GM13977 (cell line): Measurements from ENCODE around the gene TCEAL2.
A peak's percentile ranks its signal among the peaks of the same experiment; 100 is the strongest.
"Not testable (repeated sequence)": the region's sequence is repeated elsewhere in the genome, so short reads cannot be mapped to it uniquely, and the experiment has no call there.

ENCODE experiments used
- DNase-seq: peaks from one replicate; pipeline ENCODE4 v3.0.0; 2012; ENCODE audit warnings: low spot score
- in situ Hi-C: fragments of 300-500 bp; cut with MboI; formaldehyde crosslinking; loops from one replicate; pipeline ENCODE4 v1.12.0; 2022; ENCODE audit warnings: low sequenced_read_pairs, low pct_unique_long_range_greater_than_20kb, mixed read lengths, inconsistent platforms; ENCODE audit not compliant: unreplicated experiment
- TF ChIP-seq, protein P1 (sequence below): IDR thresholded peaks from 2 replicates; pipeline ENCODE4 v1.5.1; 2012; ENCODE audit warnings: mild to moderate bottlenecking, control low read depth; ENCODE audit not compliant: insufficient read depth; ENCODE audit errors: extremely low read depth, missing control alignments

The TCEAL2 gene

DNA sequence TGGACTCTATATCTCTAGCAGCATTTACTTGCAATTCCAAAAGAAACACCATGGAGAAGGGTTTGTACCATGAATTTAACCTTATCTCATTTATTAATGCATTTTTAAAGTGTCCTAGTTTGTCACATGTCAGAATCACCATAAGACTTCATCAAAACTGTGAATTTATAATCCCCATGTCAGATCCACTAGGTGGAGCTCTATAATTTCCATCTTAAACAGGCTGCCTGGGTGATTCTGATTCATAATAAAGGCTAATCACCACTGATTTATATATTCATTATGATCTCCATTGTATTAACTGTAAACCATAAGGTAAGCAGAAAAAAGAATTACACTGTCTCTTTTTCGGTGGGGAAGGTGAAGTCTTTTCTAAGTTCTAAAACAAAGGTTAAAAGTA, 4.0 kb downstream of the TCEAL2 start:
- DNase-seq = peak; percentile 32
- in situ Hi-C loops = no loop called here
- TF ChIP-seq, protein P1, sequence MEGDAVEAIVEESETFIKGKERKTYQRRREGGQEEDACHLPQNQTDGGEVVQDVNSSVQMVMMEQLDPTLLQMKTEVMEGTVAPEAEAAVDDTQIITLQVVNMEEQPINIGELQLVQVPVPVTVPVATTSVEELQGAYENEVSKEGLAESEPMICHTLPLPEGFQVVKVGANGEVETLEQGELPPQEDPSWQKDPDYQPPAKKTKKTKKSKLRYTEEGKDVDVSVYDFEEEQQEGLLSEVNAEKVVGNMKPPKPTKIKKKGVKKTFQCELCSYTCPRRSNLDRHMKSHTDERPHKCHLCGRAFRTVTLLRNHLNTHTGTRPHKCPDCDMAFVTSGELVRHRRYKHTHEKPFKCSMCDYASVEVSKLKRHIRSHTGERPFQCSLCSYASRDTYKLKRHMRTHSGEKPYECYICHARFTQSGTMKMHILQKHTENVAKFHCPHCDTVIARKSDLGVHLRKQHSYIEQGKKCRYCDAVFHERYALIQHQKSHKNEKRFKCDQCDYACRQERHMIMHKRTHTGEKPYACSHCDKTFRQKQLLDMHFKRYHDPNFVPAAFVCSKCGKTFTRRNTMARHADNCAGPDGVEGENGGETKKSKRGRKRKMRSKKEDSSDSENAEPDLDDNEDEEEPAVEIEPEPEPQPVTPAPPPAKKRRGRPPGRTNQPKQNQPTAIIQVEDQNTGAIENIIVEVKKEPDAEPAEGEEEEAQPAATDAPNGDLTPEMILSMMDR = peak; percentile 39

GRCh38 chrX:102138064-102138463, 12.6 kb downstream of the TCEAL2 start:
- DNase-seq = no peak
- TF ChIP-seq, protein P1 = no peak
- in situ Hi-C loops = no loop called here

DNA sequence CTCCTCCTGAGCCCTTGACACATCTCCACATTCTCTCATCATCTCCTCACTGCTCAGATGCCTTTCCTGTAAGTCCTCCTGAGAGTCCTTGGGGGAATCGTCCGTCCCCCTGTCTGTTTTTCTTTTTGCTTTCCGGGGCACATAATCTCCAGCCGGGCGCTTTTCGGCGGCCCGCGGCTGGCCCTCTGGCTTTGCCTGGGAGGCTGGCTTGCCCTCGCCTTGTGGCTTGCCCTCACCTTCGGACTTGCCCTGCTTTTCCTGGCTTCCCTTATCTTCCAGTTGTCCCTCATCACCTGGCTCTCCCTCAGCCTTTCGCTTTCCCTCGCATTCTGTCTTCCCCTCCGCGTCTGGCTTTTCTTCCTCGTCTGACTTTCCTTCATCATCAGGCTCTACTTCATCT, 15.4 kb downstream of the TCEAL2 start:
- DNase-seq, in situ Hi-C loops: not testable (repeated sequence)

- in situ Hi-C loops, DNase-seq: not testable (repeated sequence)
Observed at GRCh38 chrX:102141631-102142030, 16.2 kb downstream of the TCEAL2 start.

DNA sequence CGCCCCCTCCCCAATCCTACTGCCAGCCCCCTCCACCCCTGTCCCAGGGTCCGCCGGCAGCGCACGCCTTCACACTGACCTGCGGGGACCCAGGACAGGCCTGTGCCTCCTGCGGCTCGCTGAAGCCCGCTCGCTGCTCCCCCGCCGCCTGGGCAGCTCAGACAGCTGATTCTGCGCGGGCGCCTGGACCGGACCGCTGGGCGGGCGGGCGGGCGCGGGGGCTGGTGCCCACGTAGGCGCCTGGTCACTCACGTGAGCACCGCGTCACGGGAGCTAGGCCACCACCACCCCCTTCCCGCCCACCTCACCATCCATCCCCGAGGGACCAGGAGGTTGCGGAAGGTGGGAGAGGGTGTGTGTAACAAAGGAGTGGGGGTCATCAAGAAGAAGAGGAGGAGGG, 16.8 kb downstream of the TCEAL2 start, which contains the start of gene TCEAL6:
Gene TCEAL6 (minus strand): TSS at position 208 of the 400 bp plus-strand sequence.
- DNase-seq, in situ Hi-C loops: not testable (repeated sequence)

DNA sequence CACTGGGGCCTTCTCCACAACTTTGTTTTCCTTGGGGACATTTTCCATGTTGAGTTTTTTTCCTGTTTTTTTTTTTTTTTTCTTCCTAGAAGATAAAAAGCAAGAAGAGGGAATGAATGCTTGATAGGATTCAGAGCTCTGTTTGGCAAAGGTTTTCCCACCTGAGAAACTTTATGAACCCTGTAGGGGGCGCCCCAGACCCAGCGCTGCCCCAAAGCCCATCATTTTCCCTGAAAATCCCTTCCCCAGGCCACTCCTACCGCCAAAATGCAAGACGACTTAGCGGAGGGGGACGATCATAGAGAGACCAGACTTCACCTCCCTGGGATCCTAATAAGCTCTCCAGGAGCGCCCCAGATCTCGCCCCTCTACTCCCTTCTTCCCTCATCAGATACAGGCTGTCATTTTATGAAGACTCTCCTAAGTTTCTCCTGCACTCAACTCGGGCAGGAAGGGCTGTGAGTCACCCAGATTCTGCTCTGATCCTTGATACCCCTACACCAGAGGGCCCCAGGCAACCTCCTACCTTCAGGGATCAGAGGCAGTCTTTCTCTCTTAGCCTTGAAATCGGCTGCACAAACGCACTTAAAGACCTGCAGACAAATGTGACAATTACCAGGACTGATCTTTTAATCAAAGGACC, 28.9 kb downstream of the TCEAL2 start:
- in situ Hi-C loops = no loop called here
- TF ChIP-seq, protein P1 = peak; percentile 17
- no peak for DNase-seq

DNA sequence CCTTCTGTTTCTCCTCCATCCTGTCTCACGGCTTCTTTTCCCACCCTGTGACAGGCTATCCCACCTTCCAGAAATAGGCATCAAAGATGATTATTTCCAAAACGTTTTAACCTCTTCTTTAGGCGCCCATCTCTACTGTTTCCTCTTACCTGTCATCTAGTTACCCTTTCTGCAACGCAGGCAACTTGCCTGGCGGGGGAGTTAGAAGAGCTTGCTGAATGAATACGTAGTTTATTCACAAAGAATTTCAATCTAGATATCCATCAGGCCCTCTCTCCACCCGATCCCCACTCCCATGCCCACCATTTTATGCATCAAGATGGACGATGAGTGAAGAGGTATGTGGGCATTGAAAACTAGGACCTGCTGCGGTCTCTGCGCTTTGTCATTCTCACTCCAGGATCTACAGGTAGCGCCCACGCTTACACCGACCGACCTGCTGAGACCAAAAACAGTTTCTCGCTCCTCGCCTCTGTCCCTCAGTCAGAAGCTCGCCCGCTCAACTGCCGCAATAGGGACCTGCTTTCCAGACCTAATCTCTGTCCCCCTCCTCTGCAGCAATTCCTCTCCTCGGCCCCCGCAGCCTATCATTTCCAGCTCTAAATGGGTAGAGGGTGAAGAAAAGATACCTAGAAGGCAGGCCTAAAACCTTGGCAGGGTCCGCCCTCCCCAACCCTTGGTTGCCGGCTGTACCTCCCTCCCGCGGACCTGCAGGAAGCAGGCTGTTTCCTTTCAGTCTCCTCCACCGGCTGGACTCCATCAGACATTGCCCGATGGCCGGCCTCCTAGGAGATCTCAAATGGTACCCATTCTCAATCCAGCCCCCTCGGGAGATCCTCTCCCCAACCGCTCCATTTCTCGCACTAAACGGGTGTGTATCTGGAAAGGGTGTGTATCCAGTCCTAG, 29.7 kb downstream of the TCEAL2 start:
- TF ChIP-seq, protein P1 = no peak
- in situ Hi-C loops = no loop called here
- no peak for DNase-seq

- in situ Hi-C loops = no loop called here
- no peak for DNase-seq
Observed at GRCh38 chrX:102155806-102156179, 30.3 kb downstream of the TCEAL2 start, which contains the start of gene BEX5. BEX5 (minus strand) TSS chrX:102155977; CDS start chrX:102154265, 1,712 bp downstream.

More at GRCh38 chrX:102155806-102156179, 30.3 kb downstream of the TCEAL2 start, which contains the start of gene BEX5:
- TF ChIP-seq, protein P1 = no peak
